ENCODE results near the gene BRI3. TPM values are rescaled to one million over a fixed set of nuclear protein-coding genes. Genes with fewer than 3 reads are reported as not detected.

The BRI3 gene
- total and polyA plus RNA-seq, 2 of the 8 experiments (the other 6 are each of a cell fraction or from before 2014, with no cell fraction given): 77.5 to 93.4 TPM

DNA sequence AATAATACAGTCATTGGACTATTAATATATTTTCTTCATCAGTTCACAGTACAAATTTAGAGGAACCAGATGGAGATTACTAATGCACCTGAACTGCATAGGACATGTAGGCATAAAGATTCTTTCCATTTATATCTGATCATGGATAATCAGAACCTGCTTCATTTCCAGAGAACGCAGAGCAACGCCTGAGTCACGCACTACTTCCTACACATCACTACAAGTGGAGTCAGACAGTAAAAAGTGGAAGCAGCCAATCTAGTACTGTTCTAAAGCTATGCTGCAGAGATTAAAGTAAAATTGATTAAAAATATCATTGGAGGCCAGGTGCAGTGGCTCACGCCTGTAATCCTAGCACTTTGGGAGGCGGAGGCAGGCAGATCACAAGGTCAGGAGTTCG lies 43.3 kb downstream of the BRI3 start (continued):
- TF ChIP-seq, protein P1, sequence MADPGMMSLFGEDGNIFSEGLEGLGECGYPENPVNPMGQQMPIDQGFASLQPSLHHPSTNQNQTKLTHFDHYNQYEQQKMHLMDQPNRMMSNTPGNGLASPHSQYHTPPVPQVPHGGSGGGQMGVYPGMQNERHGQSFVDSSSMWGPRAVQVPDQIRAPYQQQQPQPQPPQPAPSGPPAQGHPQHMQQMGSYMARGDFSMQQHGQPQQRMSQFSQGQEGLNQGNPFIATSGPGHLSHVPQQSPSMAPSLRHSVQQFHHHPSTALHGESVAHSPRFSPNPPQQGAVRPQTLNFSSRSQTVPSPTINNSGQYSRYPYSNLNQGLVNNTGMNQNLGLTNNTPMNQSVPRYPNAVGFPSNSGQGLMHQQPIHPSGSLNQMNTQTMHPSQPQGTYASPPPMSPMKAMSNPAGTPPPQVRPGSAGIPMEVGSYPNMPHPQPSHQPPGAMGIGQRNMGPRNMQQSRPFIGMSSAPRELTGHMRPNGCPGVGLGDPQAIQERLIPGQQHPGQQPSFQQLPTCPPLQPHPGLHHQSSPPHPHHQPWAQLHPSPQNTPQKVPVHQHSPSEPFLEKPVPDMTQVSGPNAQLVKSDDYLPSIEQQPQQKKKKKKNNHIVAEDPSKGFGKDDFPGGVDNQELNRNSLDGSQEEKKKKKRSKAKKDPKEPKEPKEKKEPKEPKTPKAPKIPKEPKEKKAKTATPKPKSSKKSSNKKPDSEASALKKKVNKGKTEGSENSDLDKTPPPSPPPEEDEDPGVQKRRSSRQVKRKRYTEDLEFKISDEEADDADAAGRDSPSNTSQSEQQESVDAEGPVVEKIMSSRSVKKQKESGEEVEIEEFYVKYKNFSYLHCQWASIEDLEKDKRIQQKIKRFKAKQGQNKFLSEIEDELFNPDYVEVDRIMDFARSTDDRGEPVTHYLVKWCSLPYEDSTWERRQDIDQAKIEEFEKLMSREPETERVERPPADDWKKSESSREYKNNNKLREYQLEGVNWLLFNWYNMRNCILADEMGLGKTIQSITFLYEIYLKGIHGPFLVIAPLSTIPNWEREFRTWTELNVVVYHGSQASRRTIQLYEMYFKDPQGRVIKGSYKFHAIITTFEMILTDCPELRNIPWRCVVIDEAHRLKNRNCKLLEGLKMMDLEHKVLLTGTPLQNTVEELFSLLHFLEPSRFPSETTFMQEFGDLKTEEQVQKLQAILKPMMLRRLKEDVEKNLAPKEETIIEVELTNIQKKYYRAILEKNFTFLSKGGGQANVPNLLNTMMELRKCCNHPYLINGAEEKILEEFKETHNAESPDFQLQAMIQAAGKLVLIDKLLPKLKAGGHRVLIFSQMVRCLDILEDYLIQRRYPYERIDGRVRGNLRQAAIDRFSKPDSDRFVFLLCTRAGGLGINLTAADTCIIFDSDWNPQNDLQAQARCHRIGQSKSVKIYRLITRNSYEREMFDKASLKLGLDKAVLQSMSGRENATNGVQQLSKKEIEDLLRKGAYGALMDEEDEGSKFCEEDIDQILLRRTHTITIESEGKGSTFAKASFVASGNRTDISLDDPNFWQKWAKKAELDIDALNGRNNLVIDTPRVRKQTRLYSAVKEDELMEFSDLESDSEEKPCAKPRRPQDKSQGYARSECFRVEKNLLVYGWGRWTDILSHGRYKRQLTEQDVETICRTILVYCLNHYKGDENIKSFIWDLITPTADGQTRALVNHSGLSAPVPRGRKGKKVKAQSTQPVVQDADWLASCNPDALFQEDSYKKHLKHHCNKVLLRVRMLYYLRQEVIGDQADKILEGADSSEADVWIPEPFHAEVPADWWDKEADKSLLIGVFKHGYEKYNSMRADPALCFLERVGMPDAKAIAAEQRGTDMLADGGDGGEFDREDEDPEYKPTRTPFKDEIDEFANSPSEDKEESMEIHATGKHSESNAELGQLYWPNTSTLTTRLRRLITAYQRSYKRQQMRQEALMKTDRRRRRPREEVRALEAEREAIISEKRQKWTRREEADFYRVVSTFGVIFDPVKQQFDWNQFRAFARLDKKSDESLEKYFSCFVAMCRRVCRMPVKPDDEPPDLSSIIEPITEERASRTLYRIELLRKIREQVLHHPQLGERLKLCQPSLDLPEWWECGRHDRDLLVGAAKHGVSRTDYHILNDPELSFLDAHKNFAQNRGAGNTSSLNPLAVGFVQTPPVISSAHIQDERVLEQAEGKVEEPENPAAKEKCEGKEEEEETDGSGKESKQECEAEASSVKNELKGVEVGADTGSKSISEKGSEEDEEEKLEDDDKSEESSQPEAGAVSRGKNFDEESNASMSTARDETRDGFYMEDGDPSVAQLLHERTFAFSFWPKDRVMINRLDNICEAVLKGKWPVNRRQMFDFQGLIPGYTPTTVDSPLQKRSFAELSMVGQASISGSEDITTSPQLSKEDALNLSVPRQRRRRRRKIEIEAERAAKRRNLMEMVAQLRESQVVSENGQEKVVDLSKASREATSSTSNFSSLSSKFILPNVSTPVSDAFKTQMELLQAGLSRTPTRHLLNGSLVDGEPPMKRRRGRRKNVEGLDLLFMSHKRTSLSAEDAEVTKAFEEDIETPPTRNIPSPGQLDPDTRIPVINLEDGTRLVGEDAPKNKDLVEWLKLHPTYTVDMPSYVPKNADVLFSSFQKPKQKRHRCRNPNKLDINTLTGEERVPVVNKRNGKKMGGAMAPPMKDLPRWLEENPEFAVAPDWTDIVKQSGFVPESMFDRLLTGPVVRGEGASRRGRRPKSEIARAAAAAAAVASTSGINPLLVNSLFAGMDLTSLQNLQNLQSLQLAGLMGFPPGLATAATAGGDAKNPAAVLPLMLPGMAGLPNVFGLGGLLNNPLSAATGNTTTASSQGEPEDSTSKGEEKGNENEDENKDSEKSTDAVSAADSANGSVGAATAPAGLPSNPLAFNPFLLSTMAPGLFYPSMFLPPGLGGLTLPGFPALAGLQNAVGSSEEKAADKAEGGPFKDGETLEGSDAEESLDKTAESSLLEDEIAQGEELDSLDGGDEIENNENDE (IDR thresholded peaks at IDR 0.05; ENCODE audit: insufficient replicate concordance, low read length): no peak
- no peak for TF ChIP-seq EGR1 (IDR thresholded peaks at IDR 0.05; ENCODE audit: borderline replicate concordance, low read depth, low read length)
- TF ChIP-seq CBX8 (IDR thresholded peaks at IDR 0.05; ENCODE audit: borderline replicate concordance, low read depth, low read length): no peak
- TF ChIP-seq TAF7 (optimal IDR thresholded peaks at IDR 0.05; ENCODE audit: borderline replicate concordance, low read depth, low read length): no peak
- TF ChIP-seq EP300 (IDR thresholded peaks at IDR 0.05; ENCODE audit: borderline replicate concordance in 1 of 2, low read depth in 2 of 2, low read length in 2 of 2): no peak
- no peak for TF ChIP-seq SIRT6 (IDR thresholded peaks at IDR 0.05; ENCODE audit: low read length)
- TF ChIP-seq, protein P2, sequence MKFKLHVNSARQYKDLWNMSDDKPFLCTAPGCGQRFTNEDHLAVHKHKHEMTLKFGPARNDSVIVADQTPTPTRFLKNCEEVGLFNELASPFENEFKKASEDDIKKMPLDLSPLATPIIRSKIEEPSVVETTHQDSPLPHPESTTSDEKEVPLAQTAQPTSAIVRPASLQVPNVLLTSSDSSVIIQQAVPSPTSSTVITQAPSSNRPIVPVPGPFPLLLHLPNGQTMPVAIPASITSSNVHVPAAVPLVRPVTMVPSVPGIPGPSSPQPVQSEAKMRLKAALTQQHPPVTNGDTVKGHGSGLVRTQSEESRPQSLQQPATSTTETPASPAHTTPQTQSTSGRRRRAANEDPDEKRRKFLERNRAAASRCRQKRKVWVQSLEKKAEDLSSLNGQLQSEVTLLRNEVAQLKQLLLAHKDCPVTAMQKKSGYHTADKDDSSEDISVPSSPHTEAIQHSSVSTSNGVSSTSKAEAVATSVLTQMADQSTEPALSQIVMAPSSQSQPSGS (IDR thresholded peaks at IDR 0.05; ENCODE audit: low read length): no peak
- no peak for TF ChIP-seq POU5F1 (IDR thresholded peaks at IDR 0.05; ENCODE audit: low read depth, low read length)
- TF ChIP-seq KDM1A (IDR thresholded peaks at IDR 0.05; ENCODE audit: borderline replicate concordance, low read length): no peak
- no peak for TF ChIP-seq POLR2AphosphoS5 (IDR thresholded peaks at IDR 0.05; ENCODE audit: low read depth, low read length)
